H9 (cell line): ENCODE data around the gene TTC12. TPM values are rescaled to one million over a fixed set of nuclear protein-coding genes. Genes with fewer than 3 reads are reported as not detected.

ENCODE experiments used
- DNase-seq: peaks from one replicate; pipeline ENCODE4 v3.0.0-alpha.2; 2017
- H2AFZ ChIP-seq: one replicate; pipeline ENCODE4 v1.6.1; 2013; ENCODE audit warnings: mild to moderate bottlenecking, low read length, control low read depth, moderate library complexity
- H2AK5ac ChIP-seq: 2 replicates; pipeline ENCODE4 v1.6.1; 2013; ENCODE audit warnings: low read length, control low read depth, mixed read lengths; ENCODE audit not compliant: insufficient read length
- H2BK120ac ChIP-seq: one replicate; pipeline ENCODE4 v1.6.1; 2013; ENCODE audit warnings: low read depth, mild to moderate bottlenecking, low read length, control low read depth, inconsistent platforms; ENCODE audit not compliant: poor library complexity, severe bottlenecking
- H2BK12ac ChIP-seq: 2 replicates; pipeline ENCODE4 v1.6.1; 2013; ENCODE audit warnings: low read length, control low read depth, mixed read lengths, low read depth; ENCODE audit not compliant: insufficient read length
- H2BK15ac ChIP-seq: 2 replicates; pipeline ENCODE4 v1.6.1; 2013; ENCODE audit warnings: low read depth, low read length, control low read depth
- H2BK20ac ChIP-seq: one replicate; pipeline ENCODE4 v1.6.1; 2013; ENCODE audit warnings: low read depth, mild to moderate bottlenecking, low read length, control low read depth, inconsistent platforms; ENCODE audit not compliant: poor library complexity, severe bottlenecking
- H2BK5ac ChIP-seq: 2 replicates; pipeline ENCODE4 v1.6.1; 2013; ENCODE audit warnings: low read length, control low read depth, mixed read lengths; ENCODE audit not compliant: insufficient read length
- H3K14ac ChIP-seq: 2 replicates; pipeline ENCODE4 v1.6.1; 2013; ENCODE audit warnings: low read length, control low read depth; ENCODE audit not compliant: insufficient read depth
- H3K18ac ChIP-seq: 2 replicates; pipeline ENCODE4 v1.6.1; 2013; ENCODE audit warnings: low read depth, mild to moderate bottlenecking, mixed read lengths, low read length, control low read depth; ENCODE audit not compliant: insufficient read length
- H3K23ac ChIP-seq: 2 replicates; pipeline ENCODE4 v1.6.1; 2013; ENCODE audit warnings: low read length, control low read depth, mixed read lengths, low read depth; ENCODE audit not compliant: insufficient read length
- H3K23me2 ChIP-seq: 2 replicates; pipeline ENCODE4 v1.6.1; 2013; ENCODE audit warnings: low read depth, mild to moderate bottlenecking, mixed read lengths, low read length, control low read depth; ENCODE audit not compliant: insufficient read length, poor library complexity, severe bottlenecking
- H3K27ac ChIP-seq: 2 replicates; pipeline ENCODE4 v1.5.1; 2013; ENCODE audit warnings: low read length, control low read depth, mixed read lengths, low read depth; ENCODE audit not compliant: insufficient read length
- H3K27me3 ChIP-seq: 2 replicates; pipeline ENCODE4 v1.6.1; 2013; ENCODE audit warnings: low read length, control low read depth, inconsistent platforms; ENCODE audit not compliant: insufficient read depth
- H3K4ac ChIP-seq: 2 replicates; pipeline ENCODE4 v1.6.1; 2013; ENCODE audit warnings: low read depth, mild to moderate bottlenecking, control low read depth, inconsistent platforms, low read length, moderate library complexity
- H3K4me1 ChIP-seq: 2 replicates; pipeline ENCODE4 v1.6.1; 2013; ENCODE audit warnings: low read length, control low read depth, inconsistent platforms; ENCODE audit not compliant: insufficient read depth
- H3K4me2 ChIP-seq: 2 replicates; pipeline ENCODE4 v1.6.1; 2013; ENCODE audit warnings: low read length, control low read depth, mixed read lengths; ENCODE audit not compliant: insufficient read length, insufficient read depth
- H3K56ac ChIP-seq: 2 replicates; pipeline ENCODE4 v1.6.1; 2013; ENCODE audit warnings: low read depth, mild to moderate bottlenecking, mixed read lengths, low read length, control low read depth; ENCODE audit not compliant: insufficient read length
- H3K79me1 ChIP-seq: 2 replicates; pipeline ENCODE4 v1.6.1; 2013; ENCODE audit warnings: low read depth, mild to moderate bottlenecking, moderate library complexity, low read length, control low read depth, inconsistent platforms; ENCODE audit not compliant: insufficient read depth, poor library complexity, severe bottlenecking
- H3K79me2 ChIP-seq: 2 replicates; pipeline ENCODE4 v1.6.1; 2013; ENCODE audit warnings: low read length, control low read depth, inconsistent platforms; ENCODE audit not compliant: insufficient read depth
- H3K9ac ChIP-seq: 2 replicates; pipeline ENCODE4 v1.6.1; 2013; ENCODE audit warnings: low read length, control low read depth, mixed read lengths; ENCODE audit not compliant: insufficient read length; ENCODE audit errors: extremely low read depth
- H3K9me3 ChIP-seq: one replicate; pipeline ENCODE4 v1.6.1; 2013; ENCODE audit warnings: low read depth, low read length, inconsistent platforms; ENCODE audit not compliant: control insufficient read depth
- H3T11ph ChIP-seq: one replicate; pipeline ENCODE4 v1.6.1; 2013; ENCODE audit warnings: mild to moderate bottlenecking, low read length, control low read depth, inconsistent platforms
- H4K20me1 ChIP-seq: one replicate; pipeline ENCODE4 v1.6.1; 2013; ENCODE audit not compliant: control insufficient read depth, insufficient read length, insufficient read depth
- H4K5ac ChIP-seq: 2 replicates; pipeline ENCODE4 v1.6.1; 2013; ENCODE audit warnings: low read depth, mild to moderate bottlenecking, mixed read lengths, low read length, control low read depth; ENCODE audit not compliant: insufficient read length
- H4K8ac ChIP-seq: replicated peaks from 2 replicates; pipeline ENCODE4 v1.6.1; 2013; ENCODE audit warnings: low read length, control low read depth, mixed read lengths, low read depth; ENCODE audit not compliant: insufficient read length
- H4K91ac ChIP-seq: 2 replicates; pipeline ENCODE4 v1.6.1; 2013; ENCODE audit warnings: low read depth, mild to moderate bottlenecking, moderate library complexity, mixed read lengths, low read length, control low read depth; ENCODE audit not compliant: insufficient read length
- H3K27ac Mint-ChIP-seq, 3 experiments: 2 replicates in 2 of 3; 3 replicates in 1 of 3; pipeline ENCODE4 v1.8.0; 2020 to 2021; ENCODE audit warnings: mixed read lengths in 3 of 3, mild to moderate bottlenecking in 1 of 3, moderate library complexity in 1 of 3
- H3K27me3 Mint-ChIP-seq: 2 replicates; pipeline ENCODE4 v1.8.0; 2021; ENCODE audit warnings: low read depth, mild to moderate bottlenecking, moderate library complexity, mixed read lengths
- H3K36me3 Mint-ChIP-seq, 3 experiments: 2 replicates in 2 of 3; 3 replicates in 1 of 3; pipeline ENCODE4 v1.8.0; 2020 to 2021; ENCODE audit warnings: low read depth in 3 of 3, mixed read lengths in 3 of 3; ENCODE audit not compliant: insufficient read depth in 1 of 3
- H3K4me1 Mint-ChIP-seq, 2 experiments: 2 replicates each; pipeline ENCODE4 v1.8.0; 2020; ENCODE audit warnings: mixed read lengths in 2 of 2
- H3K4me3 Mint-ChIP-seq, 2 experiments: 2 replicates in 1 of 2; 3 replicates in 1 of 2; pipeline ENCODE4 v1.8.0; 2020 to 2021; ENCODE audit warnings: mild to moderate bottlenecking in 2 of 2, mixed read lengths in 2 of 2, moderate library complexity in 1 of 2
- H3K9me3 Mint-ChIP-seq, 2 experiments: 2 replicates in 1 of 2; 3 replicates in 1 of 2; pipeline ENCODE4 v1.8.0; 2020; ENCODE audit warnings: mild to moderate bottlenecking in 2 of 2, mixed read lengths in 2 of 2, moderate library complexity in 1 of 2
- CTCF ChIP-seq: fragments of 200-600 bp; sonication (generic); conservative IDR thresholded peaks from 3 replicates; pipeline ENCODE4 v1.8.0; 2021; ENCODE audit warnings: antibody characterized with exemption, mild to moderate bottlenecking
- WGBS: extraction: QIAGEN DNeasy Blood & Tissue Kit; methylation state at CpG from one replicate; pipeline ENCODE4 v1.1.7; 2013; ENCODE audit warnings: missing lambda C conversion rate, low lambda C conversion rate, mixed read lengths; ENCODE audit not compliant: insufficient read length; ENCODE audit errors: extremely low coverage; 5-methylcytosine and 5-hydroxymethylcytosine counted together
- total RNA-seq: library from RNA; stranded (reverse); gene quantifications from 2 replicates; pipeline ENCODE4 v1.2.1, GENCODE V29; 2021

TTC12 gene
- total RNA-seq, 1 experiment from 2014 or later = 8.3 TPM

GRCh38 chr11:113408887-113409286 lies 94.5 kb downstream of the TTC12 start:
- Mint-ChIP-seq H3K36me3 (no peaks in the 10 kb centered on the region), H3K4me1 (peaks cover 10 to 23% of the 10 kb centered on the region in 2 experiments), H3K27me3 (peaks cover 7% of the 10 kb centered on the region), H3K27ac (no peak overlapping the region), H3K9me3 (no peaks in the 10 kb centered on the region), H3K4me3 (no peak overlapping the region)
- Histone ChIP-seq H3K4me1 (no peaks in the 10 kb centered on the region), H3K27ac (no peak overlapping the region), H3K79me1 (no peaks in the 10 kb centered on the region), H3K27me3 (no peaks in the 10 kb centered on the region), H3K4me2 (no peak overlapping the region), H3K9me3 (no peaks in the 10 kb centered on the region), H4K91ac (no peak overlapping the region), H3K23ac (no peak overlapping the region), H2AFZ (no peak overlapping the region), H2BK5ac (no peak overlapping the region), H3K56ac (no peak overlapping the region), H2BK20ac (no peak overlapping the region), H2BK120ac (no peak overlapping the region), H3K9ac (no peak overlapping the region), H2BK12ac (no peak overlapping the region), H3K14ac (no peak overlapping the region), H3K79me2 (no peaks in the 10 kb centered on the region), H3K23me2 (no peaks in the 10 kb centered on the region), H4K5ac (no peak overlapping the region), H2BK15ac (no peak overlapping the region), H4K8ac (no peak overlapping the region), H4K20me1 (no peaks in the 10 kb centered on the region), H3T11ph (no peak overlapping the region), H3K4ac (no peak overlapping the region), H2AK5ac (no peak overlapping the region), H3K18ac (no peak overlapping the region)
- no CpG with 5 or more reads among the region's 9 CpGs for WGBS
- no peak for TF ChIP-seq CTCF
- no peak for DNase-seq
